C4-2B (cell line): ENCODE results near the gene ARHGEF26.
A peak's percentile ranks its signal among the peaks of the same experiment; 100 is the strongest.

Experiments
- H3K27ac ChIP-seq: fragments of 450-650 bp; 2 replicates; pipeline ENCODE4 v1.5.1; 2017
- CTCF ChIP-seq: fragments of 450-650 bp; conservative IDR thresholded peaks from 2 replicates; pipeline ENCODE4 v1.5.1; 2017; ENCODE audit warnings: mild to moderate bottlenecking
- ZFX ChIP-seq: fragments of 450-650 bp; IDR thresholded peaks from 2 replicates; pipeline ENCODE4 v1.6.1; 2017

ARHGEF26 gene

GRCh38 chr3:154119951-154120350 lies 1.2 kb upstream of the ARHGEF26 start:
- TF ChIP-seq CTCF (no peak), ZFX (no peak)
- no peak overlapping the region for H3K27ac ChIP-seq

- no peak; the same call in 1 of the 2 replicates for TF ChIP-seq CTCF
- TF ChIP-seq ZFX: 0 out of 2 replicates have a peak, but pooled peaks have one; percentile 37
- peak overlapping the region; percentile 94 for H3K27ac ChIP-seq
Observed at GRCh38 chr3:154121701-154122551, 736 bp downstream of the ARHGEF26 start.

- no peak for TF ChIP-seq ZFX
- no peak for TF ChIP-seq CTCF
- H3K27ac ChIP-seq: peak overlapping the region; percentile 94
Observed at GRCh38 chr3:154122552-154122911, 1.3 kb downstream of the ARHGEF26 start.

GRCh38 chr3:154122912-154123559 lies 1.8 kb downstream of the ARHGEF26 start:
- TF ChIP-seq CTCF: no peak

GRCh38 chr3:154123906-154124305 lies 2.7 kb downstream of the ARHGEF26 start:
- no peak overlapping the region for H3K27ac ChIP-seq
- TF ChIP-seq ZFX (no peak), CTCF (no peak)

More at GRCh38 chr3:154122912-154123559, 1.8 kb downstream of the ARHGEF26 start:
- H3K27ac ChIP-seq: peak overlapping the region; percentile 94

- no peak for TF ChIP-seq ZFX
- TF ChIP-seq CTCF: no peak
- H3K27ac ChIP-seq: no peak overlapping the region
Observed at GRCh38 chr3:154125378-154126030, 4.3 kb downstream of the ARHGEF26 start.

GRCh38 chr3:154126651-154127050 lies 5.5 kb downstream of the ARHGEF26 start:
- TF ChIP-seq ZFX (no peak), CTCF (no peak)
- H3K27ac ChIP-seq: no peak overlapping the region
